ENCODE measurements around the gene STAG2.
"Not testable (repeated sequence)": the region's sequence is repeated elsewhere in the genome, so short reads cannot be mapped to it uniquely, and the experiment has no call there.

The STAG2 gene
- 402 to 416 reads per million in 2 experiments for total RNA-seq

GRCh38 chrX:123961268-123962005, at the start of gene STAG2:
Gene STAG2, plus strand, starts transcription at chrX:123961706. Its CDS starts 60,922 bp downstream, at chrX:124022628.
- peak; percentile 39 for DNase-seq (ENCODE audit: low read depth)

GRCh38 chrX:123917069-123917468, 44.4 kb upstream of the STAG2 start:
- no peak for DNase-seq (ENCODE audit: low read depth)

- no peak for DNase-seq (ENCODE audit: low read depth)
These were observed 43.3 kb upstream of the STAG2 start for GRCh38 chrX:123918106-123918721.

GRCh38 chrX:123920105-123920785, 41.3 kb upstream of the STAG2 start:
- DNase-seq (ENCODE audit: low read depth) = no peak

GRCh38 chrX:123923211-123923610, 38.3 kb upstream of the STAG2 start:
- DNase-seq (ENCODE audit: low read depth) = no peak

- DNase-seq (ENCODE audit: low read depth) = no peak
These were observed 37.3 kb upstream of the STAG2 start for GRCh38 chrX:123924186-123924585.

- DNase-seq (ENCODE audit: low read depth) = no peak
These were observed 33.7 kb upstream of the STAG2 start for GRCh38 chrX:123927845-123928244.

- not testable (repeated sequence) for DNase-seq (ENCODE audit: low read depth)
These were observed 29.5 kb upstream of the STAG2 start for GRCh38 chrX:123932055-123932454.

GRCh38 chrX:123943074-123943473, 18.4 kb upstream of the STAG2 start:
- no peak for DNase-seq (ENCODE audit: low read depth)

- DNase-seq (ENCODE audit: low read depth) = no peak
These were observed 18.0 kb upstream of the STAG2 start for GRCh38 chrX:123943488-123943887.

GRCh38 chrX:123949846-123950245, 11.7 kb upstream of the STAG2 start:
- no peak for DNase-seq (ENCODE audit: low read depth)

GRCh38 chrX:123959281-123960063, 2.0 kb upstream of the STAG2 start:
- no peak for DNase-seq (ENCODE audit: low read depth)

GRCh38 chrX:123960956-123961267, 594 bp upstream of the STAG2 start:
- no peak for DNase-seq (ENCODE audit: low read depth)

- no peak for DNase-seq (ENCODE audit: low read depth)
These were observed 531 bp downstream of the STAG2 start for GRCh38 chrX:123962006-123962467.

GRCh38 chrX:123962794-123963373, 1.4 kb downstream of the STAG2 start:
- peak; percentile 82 for DNase-seq (ENCODE audit: low read depth)

- no peak for DNase-seq (ENCODE audit: low read depth)
These were observed 2.8 kb downstream of the STAG2 start for GRCh38 chrX:123964156-123964834.

GRCh38 chrX:123965712-123966111, 4.2 kb downstream of the STAG2 start:
- DNase-seq (ENCODE audit: low read depth) = no peak

GRCh38 chrX:123967497-123967896, 6.0 kb downstream of the STAG2 start:
- no peak for DNase-seq (ENCODE audit: low read depth)

GRCh38 chrX:123968383-123969050, 7.0 kb downstream of the STAG2 start:
- DNase-seq (ENCODE audit: low read depth) = no peak

GRCh38 chrX:123971982-123972381, 10.5 kb downstream of the STAG2 start:
- no peak for DNase-seq (ENCODE audit: low read depth)

GRCh38 chrX:123973921-123974320, 12.4 kb downstream of the STAG2 start:
- DNase-seq (ENCODE audit: low read depth) = no peak

All from T follicular helper cell (primary cell).